Body of pancreas (tissue), 4 donors: ENCODE data around the gene TINAGL1. TPM values are rescaled to one million over a fixed set of nuclear protein-coding genes. Genes with fewer than 3 reads are reported as not detected.
A peak's percentile ranks its signal among the peaks of the same experiment; 100 is the strongest.
"Not testable (repeated sequence)": the region's sequence is repeated elsewhere in the genome, so short reads cannot be mapped to it uniquely, and the experiment has no call there.

Experiments
- ATAC-seq: fragments of 150-250 bp; one replicate; pipeline ENCODE4 v1.9.1; 2016
- DNase-seq, 4 donors: peaks; one replicate each; pipeline ENCODE4 v3.0.0-alpha.2; 2019
- H3K27ac ChIP-seq, 4 donors: fragments of 200-600 bp; sonication (generic); 1 replicate in 3 of 4; 2 replicates in 1 of 4; pipeline versions ENCODE4 v1.5.1 to v1.6.1; 2016 to 2019; ENCODE audit warnings: mild to moderate bottlenecking in 1 of 4, mixed read lengths in 1 of 4, moderate library complexity in 1 of 4
- H3K27me3 ChIP-seq, 2 donors: fragments of 200-600 bp; sonication (generic); one replicate each; pipeline ENCODE4 v1.6.0; 2016; ENCODE audit warnings: mild to moderate bottlenecking in 1 of 2
- H3K36me3 ChIP-seq, 2 donors: fragments of 200-600 bp; sonication (generic); replicated peaks in 1 of 2; 2 replicates each; pipeline ENCODE4 v1.5.1; 2016; ENCODE audit warnings: low read depth in 2 of 2; ENCODE audit not compliant: insufficient read depth in 1 of 2
- H3K4me1 ChIP-seq: fragments of 200-600 bp; sonication (generic); one replicate; pipeline ENCODE4 v1.6.0; 2016
- H3K4me3 ChIP-seq, 2 donors: fragments of 200-600 bp; sonication (generic); 1 replicate in 1 of 2; 2 replicates in 1 of 2; pipeline ENCODE4 v1.5.1; 2016 to 2019
- H3K9me3 ChIP-seq, 3 donors: fragments of 200-600 bp; sonication (generic); 1 replicate in 2 of 3; 2 replicates in 1 of 3; pipeline ENCODE4 v1.5.1; 2016
- CTCF ChIP-seq, 7 experiments: fragments of 450-650 bp in 4 of 7; fragments of 200-600 bp in 3 of 7; sonication (generic) in 3 of 7; IDR thresholded peaks; one replicate each; pipeline ENCODE4 v1.5.1; 2016 to 2019; ENCODE audit warnings: antibody characterized with exemption in 7 of 7
- POLR2A ChIP-seq, 3 donors: fragments of 450-650 bp; IDR thresholded peaks; one replicate each; pipeline ENCODE4 v1.6.1; 2016; ENCODE audit warnings: antibody characterized with exemption in 3 of 3, mild to moderate bottlenecking in 2 of 3
- WGBS, 2 donors: methylation state at CpG; one replicate each; pipeline ENCODE4 v1.1.5; 2017; 5-methylcytosine and 5-hydroxymethylcytosine counted together
- intact Hi-C: fragments of 100-400 bp; cut with DNase I; formaldehyde crosslinking; loops from one replicate; pipeline ENCODE4 v1.15.1; 2023
- total RNA-seq, 2 donors: library from RNA; depleted of rRNA; stranded (reverse); fragments of >200 nt; gene quantifications; one replicate each; pipeline ENCODE4 v1.1.0, GENCODE V29; 2016

TINAGL1 gene
- total RNA-seq, 2 donors from 2014 or later, result 47.2 to 148 TPM

GRCh38 chr1:31586376-31587327 is 10.3 kb downstream of the TINAGL1 start:
- WGBS, 2 donors, result 83 to 93% methylated on average over 8 to 47 of the region's 47 CpGs
- Histone ChIP-seq H3K36me3 (no peaks in the 10 kb centered on the region), H3K27me3 (no peaks in the 10 kb centered on the region), H3K27ac (peak overlapping the region in 1 of 4 donors; percentile 82), H3K4me1 (peaks cover 50% of the 10 kb centered on the region), H3K9me3 (no peaks in the 10 kb centered on the region), H3K4me3 (no peak overlapping the region)
- no peak for TF ChIP-seq POLR2A (IDR thresholded peaks at IDR 0.05)
- TF ChIP-seq CTCF (IDR thresholded peaks at IDR 0.05), result no peak
- ATAC-seq, result no peak
- no peak for DNase-seq
- intact Hi-C loops, result no loop called here

GRCh38 chr1:31587328-31587699 is 11.0 kb downstream of the TINAGL1 start:
- Histone ChIP-seq H3K4me1 (peaks cover 55% of the 10 kb centered on the region), H3K27ac (peak overlapping the region; percentile 60 to 86 (median 82))
- H3K27me3 ChIP-seq, ATAC-seq, H3K9me3 ChIP-seq, H3K4me3 ChIP-seq, H3K36me3 ChIP-seq, DNase-seq, intact Hi-C loops: not testable (repeated sequence)
- WGBS, 2 donors, result 91 to 94% methylated on average over 5 of the region's 5 CpGs

- Histone ChIP-seq H3K27ac (peak overlapping the region; percentile 60 to 86 (median 82)), H3K4me3 (no peak overlapping the region), H3K27me3 (no peaks in the 10 kb centered on the region), H3K4me1 (peaks cover 55% of the 10 kb centered on the region), H3K9me3 (no peaks in the 10 kb centered on the region), H3K36me3 (no peaks in the 10 kb centered on the region)
- peak; percentile 73 to 85 (median 80) for DNase-seq
- WGBS, 2 donors, result 12 to 62% methylated on average over 2 to 14 of the region's 14 CpGs
- ATAC-seq, result peak; percentile 52
- TF ChIP-seq POLR2A (IDR thresholded peaks at IDR 0.05) (peak in 1 of 3 donors; percentile 11), CTCF (IDR thresholded peaks at IDR 0.05) (peak; percentile 40 to 65 (median 62))
- intact Hi-C loops, result no loop called here
Measured at GRCh38 chr1:31587720-31588423, 11.6 kb downstream of the TINAGL1 start.

GRCh38 chr1:31588751-31589515 is 12.6 kb downstream of the TINAGL1 start:
- TF ChIP-seq CTCF (IDR thresholded peaks at IDR 0.05) (no peak), POLR2A (IDR thresholded peaks at IDR 0.05) (peak in 1 of 3 donors; percentile 39)
- WGBS, 2 donors, result 33 to 34% methylated on average over 48 to 52 of the region's 62 CpGs
- Histone ChIP-seq H3K27ac (peak overlapping the region; percentile 60 to 86 (median 82)), H3K4me1 (peaks cover 46% of the 10 kb centered on the region), H3K36me3 (no peaks in the 10 kb centered on the region), H3K9me3 (no peaks in the 10 kb centered on the region), H3K4me3 (no peak overlapping the region), H3K27me3 (no peaks in the 10 kb centered on the region)
- peak; percentile 71 for ATAC-seq
- intact Hi-C loops, result no loop called here
- peak in 3 of 4 donors; percentile 55 to 66 (median 56) for DNase-seq
